GM19397 (cell line): Measurements from ENCODE around the gene YOD1.

Experiments
- ATAC-seq: cut with Tn5 transposase; IDR thresholded peaks from one replicate; pipeline ENCODE4 v1.9.1; 2021; ENCODE audit warnings: mild to moderate bottlenecking, moderate library complexity; ENCODE audit not compliant: unreplicated experiment

Gene YOD1

DNA sequence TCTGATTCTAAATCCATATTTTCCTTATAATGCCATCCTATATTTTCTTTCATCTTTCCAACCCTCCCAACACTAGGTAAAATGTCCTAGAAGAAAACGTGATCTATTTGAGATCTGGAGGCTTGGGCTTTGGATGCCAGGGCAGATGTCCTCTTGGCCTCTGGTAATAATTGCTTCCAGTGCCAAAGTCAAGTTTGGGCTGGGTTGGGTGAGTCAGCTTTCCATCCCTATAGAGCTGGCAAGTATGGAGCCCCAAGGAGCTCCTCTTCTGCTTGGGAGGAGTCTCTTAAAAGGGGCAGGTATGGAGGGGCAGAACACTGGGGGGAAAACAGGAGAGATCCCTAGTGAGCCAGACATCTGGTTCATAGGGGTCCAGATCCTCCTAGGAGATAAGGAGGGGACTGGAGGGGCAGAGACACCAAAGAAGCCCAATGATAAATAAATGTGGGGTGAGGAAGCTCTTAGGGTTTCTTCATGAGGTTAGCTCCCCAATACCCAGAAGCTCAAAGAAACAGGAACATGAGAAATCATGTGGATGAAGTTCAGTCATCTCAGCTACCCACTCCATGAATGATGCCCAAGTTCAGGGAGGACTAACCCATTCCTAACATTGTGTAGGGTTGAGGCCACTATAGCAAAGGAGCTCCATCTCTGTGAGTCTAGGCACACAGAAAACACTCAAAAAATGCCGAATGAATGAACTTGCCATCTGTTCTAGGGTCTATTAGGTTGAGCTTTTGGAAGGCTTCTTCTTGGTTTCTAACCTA lies 21.9 kb downstream of the YOD1 start:
- ATAC-seq, result no peak

DNA sequence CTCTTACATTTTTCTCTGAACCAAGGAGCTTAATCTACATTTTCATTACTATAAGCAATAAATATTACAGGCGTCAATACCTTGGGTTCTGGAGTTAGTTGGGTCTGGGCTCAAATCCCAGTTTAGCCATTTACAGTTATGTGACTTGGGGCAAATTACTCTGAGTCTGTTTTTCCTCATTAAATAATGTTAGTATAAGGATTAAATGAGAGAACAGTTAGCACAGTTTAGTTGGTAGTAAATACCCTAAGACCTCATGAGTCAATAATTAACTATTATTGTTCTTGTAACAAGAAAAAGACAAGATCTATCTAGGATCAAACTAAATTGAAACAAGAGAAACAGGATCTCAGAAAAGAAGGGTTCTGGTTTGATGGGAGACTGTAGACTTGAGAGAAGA lies 23.1 kb downstream of the YOD1 start:
- ATAC-seq, result no peak

DNA sequence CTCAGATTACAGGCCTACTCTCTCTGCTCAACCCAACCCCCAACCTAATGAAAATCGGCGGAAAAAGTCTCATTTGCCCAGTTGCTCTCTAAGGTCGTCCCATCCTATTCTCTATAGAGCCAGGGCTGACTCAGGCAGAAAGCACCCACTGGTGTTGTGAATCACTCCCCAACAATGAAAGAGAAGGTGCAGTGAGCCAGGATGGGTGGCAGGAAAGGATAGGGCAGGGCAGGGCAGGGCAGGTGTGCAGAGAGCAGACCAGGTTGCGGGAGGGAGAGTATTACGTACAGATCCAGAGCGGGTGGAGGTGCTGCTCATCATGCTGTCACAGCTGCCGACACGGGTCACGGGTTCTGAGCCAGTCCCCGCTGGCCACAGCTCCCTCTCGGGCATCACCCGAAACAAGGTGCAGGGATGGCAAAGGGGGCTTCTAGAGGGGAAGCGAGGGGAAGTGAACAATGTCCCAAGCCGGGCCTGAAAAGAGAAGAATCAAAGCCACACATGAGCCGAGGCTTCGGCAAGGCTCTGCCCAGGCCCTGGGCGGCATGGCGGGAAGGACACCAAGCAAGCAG lies 23.7 kb downstream of the YOD1 start:
- ATAC-seq, result no peak

DNA sequence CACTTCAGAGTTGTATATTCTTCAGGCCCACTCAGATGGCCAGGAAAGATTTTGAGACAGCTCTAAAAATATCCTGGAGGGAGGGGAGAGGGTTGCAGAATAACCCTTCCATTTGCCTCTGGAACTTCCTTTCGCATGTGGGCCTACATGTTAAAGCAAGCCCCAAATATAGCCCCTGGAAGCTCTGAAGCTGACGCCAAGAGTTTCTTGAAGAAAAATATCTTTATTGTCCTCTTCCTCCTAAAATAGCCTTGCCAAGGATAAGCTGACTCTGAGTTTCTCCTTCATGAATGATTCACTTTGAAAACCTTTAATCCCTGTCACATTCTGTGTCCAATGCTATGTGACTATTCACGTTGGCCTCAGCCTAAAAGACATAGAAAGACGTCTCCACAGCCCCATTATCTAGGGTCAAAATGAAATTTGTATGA lies 24.9 kb downstream of the YOD1 start:
- ATAC-seq, result no peak

DNA sequence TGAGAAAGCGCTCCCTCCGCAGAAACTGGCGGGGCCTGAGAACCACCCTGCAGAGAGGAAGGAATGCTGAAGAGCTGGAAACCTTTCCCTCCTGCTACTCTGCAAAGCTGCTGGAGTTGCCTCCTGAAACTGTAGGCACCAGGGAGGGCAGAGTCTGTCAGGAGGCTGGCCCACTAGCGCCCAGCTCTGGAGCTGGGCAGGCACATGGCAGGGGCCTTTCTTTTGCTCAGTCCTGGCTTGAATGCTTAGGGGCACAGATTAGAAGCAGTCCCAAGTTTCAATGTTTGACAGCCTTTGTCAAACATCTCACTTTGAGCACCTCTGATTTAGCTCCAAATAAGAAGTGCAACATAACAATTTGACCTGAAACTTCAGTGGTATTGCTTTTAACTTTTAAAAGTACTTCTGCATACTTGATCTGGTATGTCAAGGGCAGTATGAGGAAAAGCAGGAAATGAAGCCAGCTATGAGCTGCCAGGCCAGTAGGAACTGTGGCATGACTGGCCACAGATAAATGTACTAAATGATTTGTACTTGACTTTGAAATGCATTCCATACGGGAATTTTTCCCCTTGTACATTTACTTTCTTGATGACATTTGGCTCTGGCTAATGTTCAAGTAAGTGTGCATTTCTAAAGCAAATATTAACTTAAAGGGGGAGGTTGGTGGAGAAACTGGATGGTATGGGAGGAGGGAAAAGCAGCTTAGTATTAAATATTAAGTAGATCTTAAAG lies 25.7 kb downstream of the YOD1 start:
- no peak for ATAC-seq

DNA sequence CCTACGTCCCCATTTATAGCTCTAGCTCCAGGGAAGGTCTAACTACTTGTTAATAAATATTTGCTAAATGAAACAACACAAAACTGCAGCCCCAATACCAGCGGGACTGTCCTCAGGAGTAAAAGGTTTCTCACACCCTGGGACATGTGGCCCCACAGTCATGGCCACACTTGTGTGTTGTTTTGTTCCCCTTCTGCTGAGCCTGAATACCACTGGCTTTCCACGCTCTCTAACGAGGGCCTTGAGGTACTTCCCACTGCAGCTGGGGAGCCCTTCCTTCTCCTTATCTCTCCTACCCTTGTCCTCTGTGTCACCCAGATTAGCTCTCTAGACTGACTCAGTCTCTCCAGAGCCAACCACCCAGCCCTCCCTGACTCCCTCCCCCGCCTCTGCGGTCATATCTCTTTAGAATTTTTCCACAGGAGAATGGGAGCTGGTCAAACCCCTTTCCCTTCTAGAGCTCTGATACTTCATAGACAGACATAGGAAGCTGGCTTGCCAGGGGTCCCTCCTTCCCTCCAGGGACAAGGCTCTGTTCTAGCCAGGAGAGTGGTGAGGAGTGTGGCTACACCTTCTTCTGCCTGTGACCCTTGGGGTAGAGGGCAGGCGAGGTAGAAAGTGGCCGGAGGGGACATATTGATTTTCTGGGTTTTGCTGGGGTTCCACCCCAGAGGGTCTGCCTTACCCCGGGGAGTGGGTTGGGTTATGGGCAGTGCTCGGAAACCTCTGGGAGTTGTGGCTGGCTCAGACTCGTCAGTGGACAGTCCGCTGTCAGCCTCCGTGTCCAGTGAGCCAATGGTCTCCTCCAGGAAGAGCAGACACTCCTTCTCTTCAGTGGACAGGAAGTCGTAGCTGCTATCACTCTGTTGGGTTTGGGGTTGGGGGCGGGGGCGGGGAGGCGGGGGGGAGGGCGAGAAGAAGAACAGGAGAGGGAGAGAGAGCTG lies 26.5 kb downstream of the YOD1 start:
- ATAC-seq, result no peak

DNA sequence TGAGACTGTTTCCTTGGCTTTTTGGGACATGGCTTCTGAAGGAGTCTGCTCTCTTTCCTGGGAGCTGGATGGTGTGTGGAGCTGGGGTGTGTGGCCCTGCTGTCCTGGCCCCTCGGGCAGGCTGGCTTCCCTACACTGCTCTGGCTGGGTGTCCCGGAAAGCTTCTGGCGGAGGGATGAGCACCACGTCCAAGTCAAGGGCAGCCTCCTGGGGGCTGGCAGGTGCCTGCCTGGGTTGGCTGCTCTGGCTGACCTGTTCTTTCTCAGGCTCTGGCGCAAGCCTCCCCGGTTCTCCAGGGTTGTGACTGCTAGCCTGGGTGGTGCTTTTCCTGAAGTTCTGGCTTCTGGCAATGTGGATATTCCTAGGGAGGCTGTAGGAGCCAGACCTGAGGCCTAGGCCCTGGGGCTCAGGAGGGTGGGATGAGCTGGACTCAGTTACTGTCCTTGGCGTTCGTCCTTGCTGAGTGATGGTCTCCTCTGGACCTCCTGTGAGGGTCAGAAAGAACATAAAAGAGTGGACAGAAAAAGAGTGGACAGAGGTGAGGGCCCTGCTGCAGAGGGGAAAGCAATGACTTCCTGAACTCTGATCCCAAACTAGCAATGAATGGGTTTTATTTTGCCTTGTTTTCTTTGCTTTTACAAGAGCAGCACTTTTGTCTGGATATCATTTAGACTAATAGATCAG lies 27.9 kb downstream of the YOD1 start:
- ATAC-seq, result no peak

DNA sequence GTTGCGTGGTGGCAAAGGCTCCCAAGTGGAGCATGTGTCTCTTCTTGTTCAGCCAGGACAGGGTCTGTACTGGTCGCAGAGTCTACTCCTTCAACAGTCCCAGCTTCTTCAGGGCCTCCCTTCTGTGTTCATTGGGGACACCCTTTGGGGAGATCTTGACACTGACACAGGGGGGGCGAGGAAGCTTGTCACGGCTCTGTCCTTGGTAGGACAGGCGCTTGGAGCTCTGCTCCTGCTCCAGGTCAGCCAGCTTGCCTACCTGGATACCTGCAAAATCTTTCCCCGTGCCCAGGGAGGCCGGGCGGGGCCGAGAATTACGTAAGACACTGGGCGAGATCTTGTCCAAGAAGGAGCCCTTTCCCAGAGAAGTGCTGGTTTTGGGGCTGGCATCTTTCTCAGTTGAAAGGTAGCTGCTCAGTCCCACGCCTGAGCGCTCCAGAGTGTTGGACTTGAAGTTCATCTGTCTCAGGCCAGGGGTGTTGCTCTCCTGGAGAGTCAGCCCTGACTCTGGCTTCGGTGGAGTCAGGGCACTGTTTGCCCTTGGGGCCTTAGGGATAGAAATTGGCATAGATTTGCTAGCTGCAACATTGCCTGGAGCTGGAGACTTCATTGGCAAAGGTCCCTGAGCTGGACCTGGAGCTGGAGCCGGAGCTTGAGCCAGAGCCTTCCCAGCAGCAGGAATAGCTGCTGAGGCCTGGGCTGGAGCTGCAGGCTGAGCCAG lies 29.0 kb downstream of the YOD1 start:
- no peak for ATAC-seq

DNA sequence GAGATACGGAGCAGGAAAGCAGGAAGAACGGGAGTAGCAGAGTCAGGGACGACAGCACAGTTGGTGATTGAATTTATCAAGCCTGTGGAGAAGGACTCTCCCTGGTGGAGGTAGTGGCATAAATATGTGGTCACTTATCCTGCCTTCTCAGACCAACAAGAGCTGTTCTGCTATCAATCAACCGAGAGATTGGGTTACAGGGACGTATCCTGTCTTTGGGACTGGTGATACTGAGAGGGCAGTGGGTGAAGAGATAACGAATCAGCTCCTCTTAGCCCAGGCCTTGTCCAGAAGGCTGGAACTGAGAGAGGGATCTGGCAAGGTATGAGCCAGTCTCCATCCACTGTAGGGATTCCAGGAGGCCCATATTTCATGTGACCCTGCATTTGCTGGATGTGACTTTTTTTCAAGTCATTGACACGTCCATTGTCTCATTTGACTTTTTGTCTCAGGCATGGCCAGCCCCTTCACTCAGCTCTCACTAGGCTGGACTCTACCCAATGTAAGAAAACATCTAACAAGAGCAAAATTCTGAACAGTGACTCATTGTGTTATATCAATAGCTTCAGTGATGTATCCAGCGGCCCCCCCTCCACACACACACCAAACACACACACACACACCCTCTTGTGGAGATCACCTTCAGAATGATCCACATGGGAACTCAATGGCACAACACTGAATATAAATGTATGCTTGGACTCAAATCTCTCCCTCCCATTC lies 29.7 kb downstream of the YOD1 start:
- no peak for ATAC-seq

DNA sequence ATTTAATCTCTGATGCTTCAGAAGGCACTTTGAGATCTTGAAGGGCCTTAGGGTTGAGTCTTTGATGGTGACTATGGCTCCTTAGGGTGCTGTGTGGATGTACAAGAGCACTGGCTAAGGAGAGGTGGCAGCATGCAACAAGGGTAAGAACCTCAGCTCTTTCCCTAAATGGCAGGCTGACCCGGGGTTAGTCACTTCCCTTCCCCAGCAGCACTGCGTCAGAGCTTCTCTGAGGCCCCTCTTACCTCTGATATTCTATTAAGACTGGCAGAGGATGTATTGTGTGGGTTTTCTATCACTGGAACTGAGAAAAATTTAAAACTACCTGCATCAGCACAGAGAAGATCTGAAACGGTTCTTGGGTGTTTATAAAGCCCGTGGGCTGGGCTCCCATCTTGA lies 30.3 kb downstream of the YOD1 start:
- ATAC-seq, result no peak

DNA sequence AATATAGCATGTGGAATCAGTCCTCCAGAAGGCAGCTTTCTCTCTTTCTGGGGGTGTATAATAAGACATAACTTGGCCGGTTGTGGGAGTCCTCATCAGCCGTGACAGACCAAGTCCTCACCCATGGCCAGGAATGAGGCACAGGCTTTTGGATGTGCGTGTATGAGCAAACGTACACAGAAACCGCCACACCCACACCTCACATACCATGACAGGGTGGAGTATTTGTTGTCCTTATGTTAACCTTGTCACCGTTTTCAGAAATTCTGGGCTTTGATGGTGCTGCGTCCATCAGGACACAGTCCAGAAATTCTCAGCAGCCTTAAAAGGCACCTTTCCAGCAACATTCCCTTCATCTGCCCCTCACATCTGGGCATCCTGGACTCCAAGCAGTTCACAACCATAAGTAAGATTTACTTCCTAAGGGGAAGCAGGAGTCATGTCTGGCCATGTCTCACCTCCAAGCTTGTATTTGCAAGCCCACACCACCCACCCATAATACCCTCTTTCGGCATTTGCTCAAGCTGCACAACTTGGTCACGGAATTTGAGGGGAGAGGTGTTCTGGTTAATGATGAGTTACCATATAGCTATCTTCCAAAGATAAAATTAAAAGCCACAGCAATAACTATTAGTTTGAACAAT lies 30.8 kb downstream of the YOD1 start:
- ATAC-seq, result no peak

DNA sequence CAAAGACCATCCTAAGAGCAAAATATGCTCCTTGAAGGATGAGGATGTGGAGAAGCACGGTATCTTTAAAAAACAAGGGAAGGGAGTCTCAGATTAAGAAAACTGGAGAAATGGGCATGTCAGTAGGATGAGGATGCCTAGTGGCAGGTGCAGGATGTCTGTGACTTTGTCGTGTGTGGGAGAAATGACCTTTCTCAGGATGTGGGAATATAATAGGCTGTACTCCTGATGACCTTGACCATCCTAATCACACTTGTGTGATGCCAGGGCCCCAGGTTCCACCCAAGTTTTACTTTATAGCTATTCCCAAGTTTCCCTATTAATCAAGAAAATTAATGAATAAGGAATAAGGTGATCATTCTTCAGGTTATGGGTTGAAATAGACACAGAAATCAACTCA lies 31.3 kb downstream of the YOD1 start:
- ATAC-seq, result no peak

DNA sequence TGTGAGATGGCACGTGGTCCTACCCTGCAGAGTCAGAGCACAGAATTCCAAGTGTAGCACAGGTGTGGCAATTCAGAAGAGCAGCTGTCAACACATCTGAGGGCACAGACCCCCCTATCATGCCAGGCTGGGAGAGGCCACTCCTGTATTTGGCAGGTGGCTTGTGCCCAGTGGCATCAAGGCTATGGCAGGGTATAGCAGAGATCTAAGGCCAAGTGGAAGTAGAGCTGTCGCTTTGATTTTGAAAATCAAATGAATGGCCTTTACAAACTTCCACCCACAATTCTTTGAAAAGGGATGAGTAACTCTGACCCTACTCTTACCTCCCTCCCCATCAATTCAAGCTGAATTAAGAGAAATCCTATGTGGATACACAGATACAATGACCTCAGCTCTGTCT lies 31.8 kb downstream of the YOD1 start:
- ATAC-seq, result no peak

DNA sequence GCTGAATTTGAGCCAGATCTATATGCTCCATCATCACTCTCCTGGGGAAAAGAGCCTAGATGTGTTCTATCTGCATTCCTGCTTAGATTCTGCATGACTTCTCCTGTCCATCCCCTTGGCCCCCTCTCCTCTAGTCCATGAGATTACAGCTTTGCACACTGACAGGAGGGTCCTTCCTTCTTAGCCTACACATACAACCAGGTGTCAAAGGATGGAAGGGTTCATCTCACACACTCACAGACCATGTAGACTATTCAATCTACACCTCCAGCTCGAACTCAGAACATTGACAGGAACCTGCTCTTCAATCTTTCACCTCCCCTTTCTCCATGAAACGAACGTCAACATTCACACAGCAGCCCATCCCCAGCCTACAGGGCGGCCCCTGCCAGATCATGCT lies 32.3 kb downstream of the YOD1 start:
- no peak for ATAC-seq

DNA sequence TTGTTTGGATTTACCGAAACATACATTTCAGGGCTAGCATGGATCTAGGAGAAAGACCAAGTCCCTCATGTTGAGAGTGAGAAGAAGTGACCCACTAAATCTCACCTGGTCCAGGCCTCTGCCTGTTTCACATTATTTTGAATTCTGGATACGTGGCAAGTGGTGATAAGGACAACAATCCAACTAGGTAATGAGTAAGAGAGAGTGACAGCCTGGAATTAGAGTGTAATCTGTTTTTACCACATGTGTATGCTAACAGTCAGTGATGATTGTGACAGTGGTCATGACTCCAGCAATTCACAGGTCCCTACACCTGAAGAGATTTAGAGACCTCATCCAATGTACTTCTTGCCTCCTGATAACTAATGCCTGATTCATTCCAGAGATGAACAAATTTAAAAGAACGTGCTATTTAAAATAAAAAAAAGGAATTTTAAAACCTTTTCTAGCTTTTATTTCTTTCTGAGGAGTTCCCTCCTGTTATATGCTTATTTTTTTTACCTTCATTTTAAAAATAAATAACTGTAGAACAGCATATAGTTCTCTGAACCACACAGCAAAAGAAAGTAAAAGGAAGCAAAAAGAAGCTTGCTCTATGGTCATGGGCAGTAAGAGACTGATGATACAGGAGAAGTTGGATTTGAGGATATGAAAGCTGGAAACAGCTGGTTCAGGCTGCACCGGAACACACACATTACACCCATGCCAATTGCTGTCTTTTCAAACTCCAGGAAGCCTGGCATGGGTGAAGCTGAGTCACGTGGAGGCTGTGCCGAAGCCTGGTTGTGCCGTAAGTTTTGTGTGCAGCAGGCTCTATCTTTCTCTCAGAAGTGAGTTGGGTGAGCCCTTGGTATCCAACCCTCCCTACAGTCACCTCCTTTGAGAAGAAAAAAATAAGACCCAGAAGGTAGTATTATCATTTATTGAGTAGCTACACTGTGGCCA lies 33.1 kb downstream of the YOD1 start:
- ATAC-seq, result no peak

DNA sequence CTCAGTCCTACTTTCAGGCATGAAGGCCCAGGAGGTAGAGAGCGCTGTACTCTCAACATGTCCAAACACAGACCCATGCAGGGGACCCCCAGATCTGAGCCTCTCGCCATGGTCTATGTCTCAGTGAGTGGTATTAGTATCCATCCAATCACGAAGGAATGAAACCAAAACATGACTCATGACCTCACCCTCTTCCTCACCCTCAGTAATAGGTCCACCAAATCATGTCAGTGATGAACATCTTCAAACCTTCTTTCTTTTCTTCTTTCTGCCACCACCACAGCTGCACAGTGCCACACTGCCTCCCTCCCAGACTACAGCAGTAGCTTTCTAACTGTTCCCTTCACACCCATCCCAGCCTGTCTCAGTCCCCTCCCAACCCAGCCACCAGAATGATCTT lies 35.2 kb downstream of the YOD1 start:
- no peak for ATAC-seq

DNA sequence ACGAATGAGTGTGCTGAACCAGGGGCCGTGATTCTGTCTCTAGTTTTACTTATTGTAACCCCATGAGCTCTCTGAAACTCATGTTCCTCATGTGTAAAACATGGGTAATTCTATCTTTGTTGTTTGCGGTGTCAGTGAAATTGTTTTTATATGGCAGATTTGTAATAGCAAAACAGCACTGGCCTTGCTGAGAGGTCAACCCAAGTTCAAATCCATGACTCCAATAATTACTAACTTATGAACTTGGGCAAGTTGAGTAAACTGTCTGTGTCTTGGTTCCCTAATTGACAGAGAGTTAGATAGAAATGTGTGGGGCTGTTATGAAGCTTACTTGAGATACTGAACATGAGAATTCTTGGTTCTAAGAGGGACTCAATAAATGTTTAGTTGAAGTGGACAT lies 36.3 kb downstream of the YOD1 start:
- ATAC-seq, result no peak
